ENCODE measurements around the gene IMP3.

GRCh38 chr15:75673426-75674235, 33.6 kb upstream of the IMP3 start:
- TF ChIP-seq CTCF (optimal IDR thresholded peaks at IDR 0.05 in 1 of 3, IDR thresholded peaks at IDR 0.05 in 1 of 3, conservative IDR thresholded peaks at IDR 0.05 in 1 of 3; ENCODE audit: extremely low read depth in 1 of 3, insufficient read depth in 2 of 3, low read length in 3 of 3) (no peak), EZH2 (IDR thresholded peaks at IDR 0.05; ENCODE audit: low read length) (no peak)
